ENCODE results near the gene COLGALT1.

- TF ChIP-seq CTCF (IDR thresholded peaks at IDR 0.05) (no peak), NFIC (IDR thresholded peaks at IDR 0.05; ENCODE audit: borderline replicate concordance) (no peak)
These were observed 28.5 kb upstream of the COLGALT1 start for GRCh38 chr19:17526922-17527321.

Data from SK-N-SH (cell line).